HFFc6 (cell line): ENCODE results near the gene ACSF2. TPM values are rescaled to one million over a fixed set of nuclear protein-coding genes. Genes with fewer than 3 reads are reported as not detected.

Source experiments
- DNase-seq: peaks from one replicate; pipeline ENCODE4 v3.0.0-alpha.2; 2018
- H3K27ac Mint-ChIP-seq: 2 replicates; pipeline ENCODE4 v1.8.0; 2020; ENCODE audit warnings: mild to moderate bottlenecking, mixed read lengths
- H3K27me3 Mint-ChIP-seq: 2 replicates; pipeline ENCODE4 v1.8.0; 2021; ENCODE audit warnings: mild to moderate bottlenecking, moderate library complexity, mixed read lengths; ENCODE audit not compliant: insufficient read depth
- H3K36me3 Mint-ChIP-seq: 2 replicates; pipeline ENCODE4 v1.8.0; 2021; ENCODE audit warnings: low read depth, mixed read lengths
- H3K4me1 Mint-ChIP-seq: 2 replicates; pipeline ENCODE4 v1.8.0; 2020; ENCODE audit warnings: low read depth, mixed read lengths
- H3K4me3 Mint-ChIP-seq: 2 replicates; pipeline ENCODE4 v1.8.0; 2020; ENCODE audit warnings: mild to moderate bottlenecking, moderate library complexity, mixed read lengths
- H3K9me3 Mint-ChIP-seq: 2 replicates; pipeline ENCODE4 v1.8.0; 2020; ENCODE audit warnings: mild to moderate bottlenecking, mixed read lengths
- CTCF ChIP-seq: fragments of 200-600 bp; sonication (generic); IDR thresholded peaks from 2 replicates; pipeline ENCODE4 v1.5.0; 2021; ENCODE audit warnings: antibody characterized with exemption, mild to moderate bottlenecking
- total RNA-seq, 6 experiments: library from RNA; stranded (reverse); fragmentation: NEBNext Ultra II Directional; extraction: Animal tissue kit (Norgen Biotek cat#: 25700); gene quantifications; 2 replicates in 1 of 6; 3 replicates in 5 of 6; pipeline ENCODE4 v1.2.3, GENCODE V29; 2021

The ACSF2 gene
- total RNA-seq, 6 experiments from 2014 or later: 15.3 to 23.3 (median 17.5) TPM

DNA sequence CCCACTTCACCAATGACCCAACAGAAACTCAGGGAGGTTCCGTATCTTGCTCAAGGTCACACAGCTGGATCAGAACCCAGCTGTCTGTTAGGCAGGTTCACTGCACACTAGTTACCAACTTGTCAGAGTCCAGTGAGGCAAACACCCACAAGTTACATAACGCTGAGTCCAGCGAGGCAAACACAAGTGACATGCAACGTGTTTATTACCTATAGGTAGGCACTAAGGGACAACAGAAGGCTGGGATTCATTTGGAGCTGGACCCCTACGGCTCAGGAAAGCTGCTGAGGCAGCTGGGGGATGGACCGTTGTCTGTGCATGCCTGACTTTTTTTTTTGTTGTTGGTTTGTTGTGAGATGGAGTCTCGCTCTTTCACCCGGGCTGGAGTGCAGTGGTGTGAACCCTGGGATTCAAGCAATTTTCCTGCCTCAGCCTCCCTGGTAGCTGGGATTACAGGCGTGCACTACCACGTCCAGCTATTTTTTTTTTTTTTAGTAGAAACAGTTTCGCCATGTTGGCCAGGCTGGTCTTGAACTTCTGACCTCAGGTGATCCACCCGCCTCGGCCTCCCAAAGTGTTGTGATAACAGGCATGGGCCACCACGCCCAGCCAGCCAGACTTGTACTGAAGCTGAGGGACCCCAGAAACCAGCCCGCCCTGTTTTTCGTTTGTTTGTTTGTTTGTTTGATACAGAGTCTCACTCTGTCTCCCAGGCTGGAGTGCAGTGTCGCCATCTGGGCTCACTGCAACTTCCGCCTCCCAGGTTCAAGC, 50.7 kb downstream of the ACSF2 start:
- Mint-ChIP-seq H3K36me3 (no peaks in the 10 kb centered on the region), H3K4me3 (no peak overlapping the region), H3K4me1 (peaks cover 22% of the 10 kb centered on the region), H3K27me3 (peaks cover 11% of the 10 kb centered on the region), H3K9me3 (no peaks in the 10 kb centered on the region), H3K27ac (no peak overlapping the region)
- DNase-seq: no peak
- no peak for TF ChIP-seq CTCF

DNA sequence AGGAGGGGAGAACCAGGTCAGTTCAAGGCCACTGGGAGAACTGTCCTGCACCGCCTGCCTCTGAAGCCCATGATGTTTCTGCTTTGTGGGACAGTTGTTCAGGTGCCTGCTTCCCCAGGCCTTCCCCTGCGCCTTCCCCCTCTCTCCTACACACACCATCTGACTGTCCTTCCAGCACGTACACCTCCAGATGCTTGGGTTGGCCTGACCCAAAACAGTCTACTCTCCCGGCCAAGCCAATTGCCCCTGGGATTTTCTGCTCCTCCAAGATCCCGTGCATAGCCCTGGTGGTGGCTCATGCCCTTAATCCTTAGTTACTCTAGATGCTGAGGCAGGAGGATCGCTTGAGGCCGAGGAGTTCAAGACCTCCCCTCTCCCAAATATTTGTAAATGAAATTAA, 52.0 kb downstream of the ACSF2 start:
- Mint-ChIP-seq H3K36me3 (no peaks in the 10 kb centered on the region), H3K4me3 (peak overlapping the region; percentile 85), H3K27ac (peak overlapping the region; percentile 87), H3K27me3 (peaks cover 2% of the 10 kb centered on the region), H3K4me1 (peaks cover 29% of the 10 kb centered on the region), H3K9me3 (no peaks in the 10 kb centered on the region)
- no peak for TF ChIP-seq CTCF
- DNase-seq: no peak

- no peaks in the 10 kb centered on the region for H3K9me3 Mint-ChIP-seq
- DNase-seq: peak; percentile 85
- H3K27me3 Mint-ChIP-seq: peaks cover 2% of the 10 kb centered on the region
- H3K36me3 Mint-ChIP-seq: no peaks in the 10 kb centered on the region
- H3K4me3 Mint-ChIP-seq: peak within 1 kb of the TSS; percentile 90
- H3K27ac Mint-ChIP-seq: peak within 1 kb of the TSS; percentile 87
- H3K4me1 Mint-ChIP-seq: peaks cover 32% of the 10 kb centered on the region
- peak; percentile 92 for TF ChIP-seq CTCF
These were observed 52.7 kb downstream of the ACSF2 start, which contains the start of gene RSAD1 for GRCh38 chr17:50478391-50479381. TSS of gene RSAD1 (plus strand) at chr17:50478860. CDS start at chr17:50478885, 25 bp downstream.

GRCh38 chr17:50479522-50480141, 53.6 kb downstream of the ACSF2 start:
- peak; percentile 70 for TF ChIP-seq CTCF
- Mint-ChIP-seq H3K27ac (peak overlapping the region; percentile 72), H3K9me3 (no peaks in the 10 kb centered on the region), H3K27me3 (no peaks in the 10 kb centered on the region; the same call in 1 of the 2 replicates), H3K4me1 (peaks cover 32% of the 10 kb centered on the region), H3K4me3 (peak overlapping the region; percentile 90), H3K36me3 (no peaks in the 10 kb centered on the region)
- peak; percentile 79 for DNase-seq

- Mint-ChIP-seq H3K4me3 (peak overlapping the region; percentile 90; the same call in 1 of the 2 replicates), H3K36me3 (no peaks in the 10 kb centered on the region), H3K9me3 (no peaks in the 10 kb centered on the region), H3K4me1 (peaks cover 32% of the 10 kb centered on the region), H3K27ac (no peak overlapping the region), H3K27me3 (no peaks in the 10 kb centered on the region; the same call in 1 of the 2 replicates)
- TF ChIP-seq CTCF: no peak
- DNase-seq: no peak
These were observed 54.2 kb downstream of the ACSF2 start for GRCh38 chr17:50480142-50480764.
